GM18951 (cell line): ENCODE data around the gene DHRS4.

Experiments
- POLR2A ChIP-seq: IDR thresholded peaks from 4 replicates; pipeline ENCODE4 v1.6.1; 2011; ENCODE audit warnings: mild to moderate bottlenecking; ENCODE audit not compliant: insufficient read length, insufficient read depth; ENCODE audit errors: extremely low read depth
- in situ Hi-C: fragments of 300-500 bp; cut with MboI; formaldehyde crosslinking; loops from one replicate; pipeline ENCODE4 v1.12.0; 2022; ENCODE audit warnings: low sequenced_read_pairs, mixed read lengths, inconsistent platforms; ENCODE audit not compliant: unreplicated experiment

The DHRS4 gene

DNA sequence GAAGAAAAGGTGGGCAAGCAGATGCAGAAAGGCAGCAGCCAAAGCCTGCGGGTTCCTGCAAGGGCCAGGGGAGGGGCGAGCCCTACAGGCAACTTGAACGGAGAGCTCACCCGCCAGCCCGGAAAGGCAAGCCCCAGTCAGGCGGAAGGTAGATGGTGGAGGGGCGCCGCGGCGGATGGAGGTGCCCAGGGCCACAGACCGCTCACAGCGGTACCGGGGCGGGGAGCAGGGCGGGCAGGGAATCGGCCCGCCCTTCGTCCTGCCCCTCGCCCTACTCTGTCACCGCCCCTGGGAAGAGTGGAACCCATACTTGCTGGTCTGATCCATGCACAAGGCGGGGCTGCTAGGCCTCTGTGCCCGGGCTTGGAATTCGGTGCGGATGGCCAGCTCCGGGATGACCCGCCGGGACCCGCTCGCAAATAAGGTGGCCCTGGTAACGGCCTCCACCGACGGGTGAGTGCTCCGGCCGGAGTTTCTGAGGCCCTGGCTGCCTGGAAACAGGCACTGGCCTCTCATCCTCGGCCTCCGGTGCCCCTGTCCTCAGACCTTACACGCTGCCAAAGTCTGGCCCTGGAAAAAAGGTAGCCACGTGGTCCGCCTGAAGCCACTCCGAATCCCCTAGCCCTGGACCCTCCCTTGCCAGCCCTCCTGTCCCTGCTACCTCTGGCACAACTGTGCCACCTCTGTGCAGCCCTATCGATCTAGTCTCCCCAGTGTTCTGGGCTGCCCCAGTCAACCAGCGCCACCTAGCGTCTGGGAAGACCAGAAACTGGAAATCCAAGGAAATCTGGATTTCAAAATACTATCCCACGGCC is at the start of gene DHRS4:
Gene DHRS4 (plus strand): TSS at position 307 of the 815 bp plus-strand sequence. CDS start 19 bp downstream, at position 326.
- in situ Hi-C loops, result no loop called here
- peak; percentile 71 for TF ChIP-seq POLR2A

DNA sequence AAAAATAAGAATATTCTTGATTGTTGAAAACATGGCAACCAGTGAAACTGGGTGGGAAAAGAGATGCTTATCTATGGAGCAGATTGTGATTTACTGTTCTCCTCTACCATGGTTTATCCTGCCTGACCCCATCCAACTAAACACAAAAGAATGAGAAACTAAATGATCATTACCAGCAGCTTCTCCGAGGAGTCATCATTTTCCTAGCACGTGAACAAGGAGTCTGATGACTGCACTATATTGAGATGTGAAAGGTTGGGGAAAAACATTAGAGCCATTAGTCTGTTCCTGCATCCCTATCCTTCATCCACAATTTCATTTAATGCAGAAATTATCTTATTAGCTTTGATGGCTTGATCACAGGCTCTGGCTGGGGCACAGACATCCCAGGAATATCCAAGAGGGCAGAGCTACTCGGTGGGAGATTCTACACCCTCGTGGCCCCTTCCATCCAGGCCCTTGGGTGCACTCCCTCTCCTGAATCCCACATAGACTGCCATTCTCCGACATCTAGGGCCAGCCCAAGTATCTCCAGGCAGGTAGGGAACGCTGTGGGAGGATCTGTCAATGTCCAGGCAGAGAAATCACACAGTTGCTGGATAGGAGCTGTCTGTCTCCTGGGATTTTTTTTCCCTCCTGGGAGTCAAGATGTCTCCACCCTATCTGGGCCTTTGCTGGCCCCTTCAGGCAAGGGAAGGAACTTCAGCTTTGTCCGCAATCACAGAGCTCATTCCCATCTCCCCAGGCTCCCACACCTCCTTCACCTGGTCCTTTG is 43.3 kb upstream of the DHRS4 start:
- TF ChIP-seq POLR2A, result no peak
- in situ Hi-C loops, result no loop called here

DNA sequence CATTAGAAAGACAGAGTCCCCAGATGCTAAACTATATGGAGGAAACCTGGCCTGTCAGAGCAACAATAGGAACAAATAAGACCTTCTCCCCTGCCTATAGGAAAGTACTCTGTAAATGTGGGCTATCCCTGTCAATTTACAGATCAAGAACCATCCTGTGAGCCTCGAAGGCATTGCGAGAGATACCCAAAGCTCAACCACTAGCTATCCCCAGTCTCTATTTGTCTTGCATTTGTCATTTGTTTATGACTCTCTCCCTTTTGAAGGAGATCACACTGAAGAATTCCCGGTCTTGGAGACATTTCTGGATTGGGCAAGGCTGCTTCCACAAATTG is 42.7 kb upstream of the DHRS4 start:
- TF ChIP-seq POLR2A, result no peak
- in situ Hi-C loops, result no loop called here

DNA sequence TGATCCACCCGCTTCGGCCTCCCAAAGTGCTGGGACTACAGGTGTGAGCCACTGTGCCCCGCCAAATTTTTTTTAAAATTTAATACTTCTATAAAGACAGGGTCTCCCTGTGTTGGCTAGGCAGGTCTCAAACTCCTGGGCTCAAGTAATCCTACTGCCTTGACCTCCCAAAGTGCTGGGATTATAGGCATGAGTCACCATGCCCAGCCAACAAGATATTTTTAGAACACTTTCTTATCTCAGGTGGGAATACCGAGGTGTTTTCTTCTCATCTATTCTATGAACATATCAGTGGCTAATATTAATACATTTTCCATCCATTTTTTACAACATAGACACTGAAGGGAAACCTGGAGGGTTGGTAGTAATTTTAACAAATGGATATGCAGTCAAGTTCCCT is 38.0 kb upstream of the DHRS4 start:
- in situ Hi-C loops, result no loop called here
- TF ChIP-seq POLR2A, result no peak

DNA sequence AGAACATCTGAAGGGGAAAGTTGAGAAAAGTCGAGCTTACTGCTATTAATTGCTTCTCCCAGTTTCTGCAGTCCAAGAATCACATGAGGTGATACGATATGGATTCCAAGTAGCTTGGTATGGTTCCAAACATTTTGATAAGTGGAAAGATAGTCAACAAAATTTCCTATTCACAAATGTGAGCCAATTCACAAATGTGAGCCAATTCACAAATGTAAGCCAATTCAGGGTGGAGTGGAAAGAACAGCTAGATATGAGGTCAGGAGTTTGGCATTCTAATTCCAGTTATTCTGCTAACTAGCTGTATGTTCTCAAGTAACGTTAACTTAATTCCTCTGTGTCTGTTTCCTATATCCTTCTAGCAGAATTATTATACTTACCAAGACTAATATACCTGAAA is 37.6 kb upstream of the DHRS4 start:
- in situ Hi-C loops, result no loop called here
- no peak for TF ChIP-seq POLR2A

DNA sequence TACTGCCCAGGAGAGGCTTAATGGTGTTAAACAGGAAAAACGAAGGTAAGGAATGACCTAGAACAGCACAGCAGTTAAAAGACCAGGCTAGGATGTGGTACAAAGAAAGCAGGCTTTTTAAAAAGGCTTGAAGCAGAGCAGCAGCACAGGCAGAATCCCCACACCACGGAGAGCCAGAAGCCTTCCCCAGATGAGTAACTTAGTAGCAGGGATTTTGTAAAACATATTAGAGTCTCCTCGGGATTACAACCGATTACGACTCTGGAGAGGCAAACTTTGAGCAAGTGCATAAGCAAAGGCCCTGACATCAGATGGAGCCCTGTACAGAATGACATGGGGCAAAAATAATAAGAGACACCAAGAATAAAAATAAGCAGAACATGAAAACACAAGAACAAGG is 37.1 kb upstream of the DHRS4 start:
- no peak for TF ChIP-seq POLR2A
- in situ Hi-C loops, result no loop called here

DNA sequence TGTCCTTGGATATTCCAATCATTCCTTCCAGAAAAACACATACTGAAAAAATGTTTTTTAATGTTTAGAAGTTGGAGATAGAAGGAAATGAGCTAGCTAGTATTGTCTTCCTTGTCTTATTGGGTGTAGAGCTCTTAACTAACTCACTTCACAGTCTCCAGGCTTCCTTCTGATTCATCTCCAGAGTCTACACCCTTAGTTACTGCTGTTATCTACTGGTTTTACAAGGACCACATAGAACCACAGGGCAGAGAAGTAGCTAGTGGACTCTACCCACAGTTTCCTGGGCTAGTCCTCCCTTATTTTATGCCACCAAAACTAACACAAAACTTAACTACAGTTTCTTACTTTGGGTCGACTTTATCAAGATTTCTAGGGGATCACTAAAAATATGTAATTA is 31.0 kb upstream of the DHRS4 start:
- no peak for TF ChIP-seq POLR2A
- in situ Hi-C loops, result no loop called here

DNA sequence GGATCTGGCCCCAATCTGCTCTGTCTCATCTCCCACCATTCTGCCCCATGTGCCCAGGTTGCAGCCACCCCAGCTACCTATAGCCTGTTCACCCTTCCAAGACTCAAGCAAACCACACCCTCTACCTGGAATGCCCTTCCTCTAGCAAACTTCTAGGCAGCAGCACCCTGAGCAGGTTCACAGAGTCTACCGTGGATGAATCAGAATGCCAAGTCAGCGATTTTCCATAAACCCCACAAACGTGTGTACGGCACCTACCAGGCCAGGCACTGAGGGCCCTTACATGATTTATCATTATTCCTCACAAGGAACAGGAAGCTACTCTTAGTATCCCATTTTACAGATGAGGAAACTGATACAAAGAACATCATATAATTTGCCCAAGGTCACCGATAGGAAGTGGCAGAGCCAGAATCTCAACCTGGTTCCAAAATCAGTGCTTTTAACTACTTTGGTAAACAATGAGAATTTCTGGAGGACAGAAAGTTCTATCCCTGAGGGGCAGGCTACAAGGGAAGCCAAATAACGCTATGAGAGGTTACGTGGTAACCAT is 28.0 kb upstream of the DHRS4 start:
- in situ Hi-C loops, result no loop called here
- no peak for TF ChIP-seq POLR2A

DNA sequence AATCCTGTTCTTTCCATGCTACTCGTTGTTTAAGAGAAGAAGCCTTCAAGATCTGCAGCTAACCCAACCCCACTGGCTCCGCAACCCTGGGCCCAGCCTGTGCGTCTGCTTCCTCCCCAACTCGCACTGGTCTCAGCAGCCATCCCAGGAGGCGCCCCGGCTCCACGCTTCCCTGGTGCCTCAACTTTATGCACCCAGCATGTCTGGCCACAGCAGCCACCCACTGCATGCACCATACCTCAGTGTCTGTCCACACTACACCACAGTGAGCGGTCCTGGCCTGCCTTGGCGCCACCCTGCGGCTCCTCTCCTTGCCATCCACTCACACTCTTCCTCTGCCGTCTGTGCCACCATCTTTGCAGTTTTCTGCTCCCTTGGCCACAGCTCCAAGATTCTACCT is 27.0 kb upstream of the DHRS4 start:
- TF ChIP-seq POLR2A, result no peak
- in situ Hi-C loops, result no loop called here

DNA sequence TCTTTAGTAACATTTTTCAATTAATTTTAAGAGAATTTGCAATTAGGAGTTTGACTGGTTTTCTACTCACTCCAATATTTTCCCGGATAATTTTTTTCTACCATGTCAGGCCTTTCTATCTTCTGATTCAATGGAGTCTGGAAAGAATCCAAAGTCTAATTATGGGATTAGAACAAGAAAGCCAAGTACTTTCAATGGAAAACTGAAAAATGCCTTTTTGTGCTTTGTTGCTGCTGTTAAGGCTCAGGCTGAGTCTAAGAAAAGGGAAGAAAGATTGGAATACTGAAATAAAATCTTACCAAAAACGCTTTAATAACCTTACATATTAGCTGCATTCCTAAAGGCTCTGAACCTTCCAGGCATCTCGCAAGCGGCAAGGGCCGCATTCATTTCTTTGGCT is 24.4 kb upstream of the DHRS4 start:
- in situ Hi-C loops, result no loop called here
- TF ChIP-seq POLR2A, result no peak

DNA sequence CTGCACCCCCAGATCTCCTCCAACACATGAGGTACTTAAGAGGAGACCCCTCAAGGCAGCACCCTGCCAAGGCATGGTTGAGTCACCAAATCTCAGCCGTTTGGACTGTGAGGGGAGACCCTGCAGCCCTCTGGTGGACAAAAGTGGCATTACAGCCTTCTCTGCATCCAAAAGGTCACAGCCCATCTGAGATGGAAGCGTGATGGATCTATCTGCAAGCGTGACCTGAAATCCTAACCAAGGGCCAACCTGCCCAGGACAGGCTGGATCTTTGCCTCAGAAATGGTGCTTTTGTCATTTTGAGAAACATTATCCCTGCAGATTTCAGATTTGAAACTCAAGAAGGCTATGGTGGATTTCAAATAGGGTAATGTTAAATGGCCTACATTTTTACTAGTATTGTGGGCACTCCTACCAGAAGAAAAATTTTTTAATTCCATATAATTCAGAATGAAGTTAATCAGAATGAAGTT is 23.7 kb upstream of the DHRS4 start:
- in situ Hi-C loops, result no loop called here

DNA sequence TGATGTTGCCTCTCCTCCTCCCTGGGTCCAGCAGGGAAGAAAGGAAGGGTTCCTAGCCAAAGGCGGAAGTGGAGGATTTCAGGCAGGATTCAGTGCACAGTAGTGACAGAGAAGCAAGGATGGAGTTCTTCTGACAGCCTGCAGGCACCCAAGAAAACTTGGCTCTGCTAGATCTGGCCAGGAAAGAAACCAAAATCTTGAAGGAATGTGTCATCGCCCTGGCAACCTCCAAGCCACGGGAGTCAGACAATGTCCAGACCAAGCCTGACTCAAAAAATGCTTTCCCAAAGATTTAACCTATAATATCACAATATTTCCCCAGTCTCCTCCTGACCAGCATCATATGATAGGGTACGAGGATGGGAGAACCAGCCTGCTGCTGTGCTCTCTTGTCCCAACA is 22.8 kb upstream of the DHRS4 start:
- TF ChIP-seq POLR2A, result no peak
- in situ Hi-C loops, result no loop called here

More for the DNA sequence above, 23.7 kb upstream of the DHRS4 start:
- TF ChIP-seq POLR2A, result no peak

DNA sequence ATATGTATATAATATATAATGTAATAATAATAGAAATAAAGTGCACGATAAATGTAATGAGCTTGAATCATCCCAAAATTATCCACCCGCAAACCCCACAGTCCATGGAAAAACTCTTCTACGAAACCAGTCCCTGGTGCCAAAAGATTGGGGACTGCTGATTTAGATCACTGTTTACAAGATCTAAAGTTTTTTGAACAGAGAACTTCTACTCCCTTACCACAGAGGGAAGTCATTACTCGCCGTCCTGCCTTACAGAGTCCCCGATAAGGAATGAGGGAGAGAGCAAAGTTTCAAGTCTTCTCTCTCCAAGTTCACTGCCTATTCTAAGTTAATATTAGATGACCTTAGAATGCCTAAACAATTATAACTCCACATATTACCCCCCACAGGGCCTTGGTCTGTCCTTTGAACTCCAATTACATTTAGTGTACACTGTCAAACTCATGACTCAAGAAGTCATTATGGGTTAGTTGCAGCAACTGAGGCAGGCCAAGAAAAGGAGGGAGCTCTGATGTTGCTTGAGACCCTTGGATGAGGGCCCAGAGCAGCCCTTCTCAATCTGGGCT is 21.8 kb upstream of the DHRS4 start:
- no peak for TF ChIP-seq POLR2A
- in situ Hi-C loops, result no loop called here
